ENCODE results near the gene ZNF462. TPM values are rescaled to one million over a fixed set of nuclear protein-coding genes. Genes with fewer than 3 reads are reported as not detected.

Gene ZNF462
- total and polyA plus RNA-seq, 2 of the 4 experiments (the other 2 are of a cell fraction): 6.1 to 18.8 TPM

DNA sequence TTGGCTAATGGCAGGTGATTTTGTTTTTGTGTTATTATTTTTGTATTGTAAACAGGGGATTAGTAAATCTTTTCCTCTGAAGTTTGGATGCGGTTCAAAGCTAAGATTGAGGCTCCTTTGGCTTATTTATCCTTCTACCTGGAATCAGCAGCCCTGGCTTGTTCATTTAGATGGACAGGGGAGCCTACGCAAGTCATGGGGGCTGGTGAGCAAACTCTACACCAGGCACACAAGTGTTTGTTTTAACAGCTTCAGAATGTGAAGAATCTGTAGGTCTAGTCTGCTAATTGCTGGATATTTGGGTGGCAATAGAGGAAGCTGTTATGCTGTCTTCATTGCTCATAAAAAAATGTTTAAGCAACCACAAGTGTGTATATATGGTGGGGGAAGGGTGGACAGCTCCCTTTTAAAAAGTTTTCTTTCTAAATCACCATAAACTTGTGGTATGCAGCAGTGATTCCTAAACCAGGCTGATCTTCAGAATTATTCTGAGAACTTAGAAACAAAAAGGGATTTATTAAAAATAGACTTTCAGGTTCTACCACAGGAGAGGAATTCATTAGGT lies 20.7 kb downstream of the ZNF462 start:
- peaks cover 5% of the 10 kb centered on the region for H4K20me1 ChIP-seq (ENCODE audit: insufficient read depth, low read length)
- no peak overlapping the region for H3K4ac ChIP-seq (ENCODE audit: low read depth, low read length)
- no peak overlapping the region for H3K23ac ChIP-seq (ENCODE audit: low read depth, low read length)
- H2BK15ac ChIP-seq (ENCODE audit: low read depth, low read length): no peak overlapping the region
- no peak overlapping the region for H4K91ac ChIP-seq (ENCODE audit: insufficient read depth, low read depth, low read length)
- H2BK5ac ChIP-seq (ENCODE audit: low read depth, low read length, poor library complexity, severe bottlenecking): no peak overlapping the region
- no peak overlapping the region for H2AFZ ChIP-seq (replicated peaks; ENCODE audit: low read length, poor library complexity)
- H3K4me2 ChIP-seq (ENCODE audit: low read depth, low read length): no peak overlapping the region; the same call in 1 of the 2 replicates
- intact Hi-C loops (cut with micrococcal nuclease): no loop called here
- TF ChIP-seq CHD1 (IDR thresholded peaks at IDR 0.05; ENCODE audit: low read depth, low read length) (no peak), RAD21 (IDR thresholded peaks at IDR 0.05; ENCODE audit: low read length) (no peak), MXI1 (IDR thresholded peaks at IDR 0.05; ENCODE audit: borderline replicate concordance, low read depth, low read length) (no peak), RCOR1 (IDR thresholded peaks at IDR 0.05; ENCODE audit: insufficient replicate concordance, low read length) (no peak), FOS (IDR thresholded peaks at IDR 0.05; ENCODE audit: low read depth, low read length) (no peak), NFE2L2 (IDR thresholded peaks at IDR 0.05; ENCODE audit: low read depth, low read length) (no peak), MAFK (IDR thresholded peaks at IDR 0.05; ENCODE audit: low read depth, low read length) (no peak), POLR2A (IDR thresholded peaks at IDR 0.05; ENCODE audit: low read depth, low read length) (no peak), SMC3 (IDR thresholded peaks at IDR 0.05; ENCODE audit: low read depth, low read length) (no peak)
- TF ChIP-seq, protein P1, sequence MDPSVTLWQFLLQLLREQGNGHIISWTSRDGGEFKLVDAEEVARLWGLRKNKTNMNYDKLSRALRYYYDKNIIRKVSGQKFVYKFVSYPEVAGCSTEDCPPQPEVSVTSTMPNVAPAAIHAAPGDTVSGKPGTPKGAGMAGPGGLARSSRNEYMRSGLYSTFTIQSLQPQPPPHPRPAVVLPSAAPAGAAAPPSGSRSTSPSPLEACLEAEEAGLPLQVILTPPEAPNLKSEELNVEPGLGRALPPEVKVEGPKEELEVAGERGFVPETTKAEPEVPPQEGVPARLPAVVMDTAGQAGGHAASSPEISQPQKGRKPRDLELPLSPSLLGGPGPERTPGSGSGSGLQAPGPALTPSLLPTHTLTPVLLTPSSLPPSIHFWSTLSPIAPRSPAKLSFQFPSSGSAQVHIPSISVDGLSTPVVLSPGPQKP (IDR thresholded peaks at IDR 0.05; ENCODE audit: borderline replicate concordance, low read depth, low read length): no peak
- TF ChIP-seq, protein P2, sequence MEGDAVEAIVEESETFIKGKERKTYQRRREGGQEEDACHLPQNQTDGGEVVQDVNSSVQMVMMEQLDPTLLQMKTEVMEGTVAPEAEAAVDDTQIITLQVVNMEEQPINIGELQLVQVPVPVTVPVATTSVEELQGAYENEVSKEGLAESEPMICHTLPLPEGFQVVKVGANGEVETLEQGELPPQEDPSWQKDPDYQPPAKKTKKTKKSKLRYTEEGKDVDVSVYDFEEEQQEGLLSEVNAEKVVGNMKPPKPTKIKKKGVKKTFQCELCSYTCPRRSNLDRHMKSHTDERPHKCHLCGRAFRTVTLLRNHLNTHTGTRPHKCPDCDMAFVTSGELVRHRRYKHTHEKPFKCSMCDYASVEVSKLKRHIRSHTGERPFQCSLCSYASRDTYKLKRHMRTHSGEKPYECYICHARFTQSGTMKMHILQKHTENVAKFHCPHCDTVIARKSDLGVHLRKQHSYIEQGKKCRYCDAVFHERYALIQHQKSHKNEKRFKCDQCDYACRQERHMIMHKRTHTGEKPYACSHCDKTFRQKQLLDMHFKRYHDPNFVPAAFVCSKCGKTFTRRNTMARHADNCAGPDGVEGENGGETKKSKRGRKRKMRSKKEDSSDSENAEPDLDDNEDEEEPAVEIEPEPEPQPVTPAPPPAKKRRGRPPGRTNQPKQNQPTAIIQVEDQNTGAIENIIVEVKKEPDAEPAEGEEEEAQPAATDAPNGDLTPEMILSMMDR (conservative IDR thresholded peaks at IDR 0.05; ENCODE audit: low read depth, low read length): no peak
- in situ Hi-C loops (cut with MboI; ENCODE audit: low sequenced_read_pairs): loop anchor here (25.0 kb wide), 2 partner anchors 404 to 854 kb away; partner anchors contain the start of gene RAD23B
- H3K27ac ChIP-seq (ENCODE audit: insufficient read depth, low read length): no peak overlapping the region
- no peaks in the 10 kb centered on the region for H3K9me3 ChIP-seq (ENCODE audit: control insufficient read depth, insufficient read depth, low read length)
- no peak overlapping the region for H4K8ac ChIP-seq (ENCODE audit: low read depth in 2 of 2, low read length in 2 of 2)
- peaks cover 6% of the 10 kb centered on the region; the same call in 1 of the 2 replicates for H3K9me1 ChIP-seq (ENCODE audit: insufficient read depth, low read length)
- ATAC-seq (ENCODE audit: low read depth) (no peak), DNase-seq (peak; percentile 52)
- H2AK9ac ChIP-seq (replicated peaks; ENCODE audit: low read depth, low read length, poor library complexity): no peak overlapping the region
- no peaks in the 10 kb centered on the region for H3K36me3 ChIP-seq (ENCODE audit: control insufficient read depth, insufficient read depth, low read length)
- no peak overlapping the region for H2BK120ac ChIP-seq (ENCODE audit: low read depth, low read length)
- peaks cover 21% of the 10 kb centered on the region for H3K4me1 ChIP-seq (ENCODE audit: control insufficient read depth, insufficient read depth, low read length)
- H3K56ac ChIP-seq (ENCODE audit: extremely low read depth, insufficient read depth, low read length): no peak overlapping the region
- H3K4me3 ChIP-seq (ENCODE audit: insufficient read depth, low read depth, low read length): no peak overlapping the region
- no peak overlapping the region for H3K14ac ChIP-seq (replicated peaks; ENCODE audit: low read depth, low read length)
- WGBS, 2 experiments (ENCODE audit: extremely low coverage in 2 of 2, insufficient read length in 1 of 2): no CpG with 5 or more reads among the region's 2 CpGs
- ChIA-PET CTCF (no interaction called here), POLR2A (ENCODE audit: unreplicated experiment) (interaction anchor here (0.6 kb wide), 2 partner anchors 12 to 20 kb away, joined by 3 to 4 read pairs; no protein-coding TSS in a partner anchor)
- BruUV-seq (replicated peaks): no TSS peak
- H2BK20ac ChIP-seq (ENCODE audit: low read depth, low read length): no peak overlapping the region
- H4K5ac ChIP-seq (ENCODE audit: low read depth, low read length): no peak overlapping the region
- no peak overlapping the region for H2AK5ac ChIP-seq (ENCODE audit: low read depth, low read length)
- no peaks in the 10 kb centered on the region for H3K27me3 ChIP-seq (ENCODE audit: control insufficient read depth, insufficient read depth, low read length)
- no peak overlapping the region for H3K9ac ChIP-seq (ENCODE audit: low read depth, low read length)
- H3K18ac ChIP-seq (ENCODE audit: low read depth, low read length): no peak overlapping the region
- dilution Hi-C loops (cut with HindIII; ENCODE audit: low sequenced_read_pairs, unreplicated experiment): no loop called here
- peaks cover 31 to 53% of the 10 kb centered on the region in 2 experiments for H3K79me1 ChIP-seq (ENCODE audit: low read depth in 1 of 2, low read length in 2 of 2)
